NOMO-1 treated with DMSO at 0.1 percent for 48 hours (cell line): ENCODE data around the gene STUM.

Experiments used
- DNase-seq: peaks from one replicate; lab custom pipeline; 2025; ENCODE audit not compliant: unreplicated experiment; lab: John Stamatoyannopoulos, UW

The STUM gene

DNA sequence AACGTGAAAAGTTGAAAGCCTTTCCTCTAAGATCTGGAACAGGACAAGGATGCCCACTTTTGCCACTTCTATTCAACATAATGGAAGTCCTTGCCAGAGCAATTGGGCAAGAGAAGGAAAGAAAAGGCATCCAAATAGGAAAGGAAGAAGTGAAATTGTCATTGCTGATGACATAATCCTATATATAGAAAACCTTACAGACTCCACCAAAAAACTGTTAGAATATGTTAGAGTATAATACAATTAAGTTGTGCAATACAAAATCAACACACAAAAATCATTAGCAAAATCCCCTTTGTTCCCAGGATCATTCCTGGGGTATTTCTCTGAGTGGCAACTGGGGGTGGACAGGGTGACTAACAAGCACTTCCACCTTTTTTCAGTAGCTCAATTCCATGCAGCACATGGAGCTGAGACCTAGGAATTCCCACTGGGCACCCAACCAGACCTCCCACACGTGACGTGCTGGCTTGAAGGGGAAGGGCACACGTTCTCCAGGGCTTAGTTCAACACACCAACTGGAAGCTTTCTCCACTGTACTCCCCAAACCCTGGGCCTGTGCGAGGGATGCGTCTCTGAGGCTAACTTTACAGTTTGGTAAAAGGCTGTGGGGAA, 9.6 kb downstream of the STUM start:
- peak; percentile 4 for DNase-seq

DNA sequence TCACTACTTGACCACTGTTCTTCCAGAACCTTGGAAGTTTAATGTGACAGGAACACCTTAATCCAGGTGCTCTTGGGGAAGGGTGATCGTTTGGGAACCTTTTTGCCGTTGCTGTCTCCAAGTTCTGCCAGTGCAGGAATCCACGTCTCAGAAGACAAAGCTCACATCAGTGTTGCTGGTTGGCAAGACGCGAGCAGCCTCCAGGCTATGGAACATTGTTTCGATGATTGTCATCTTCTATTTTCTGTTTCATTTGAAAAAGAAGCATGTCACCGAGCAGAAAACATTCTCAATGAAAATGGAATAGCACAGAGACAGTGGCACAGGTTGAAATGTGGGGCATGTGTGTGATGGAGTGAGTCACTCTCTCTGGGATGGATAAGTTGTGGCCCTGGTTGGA, 11.7 kb downstream of the STUM start:
- no peak for DNase-seq

DNA sequence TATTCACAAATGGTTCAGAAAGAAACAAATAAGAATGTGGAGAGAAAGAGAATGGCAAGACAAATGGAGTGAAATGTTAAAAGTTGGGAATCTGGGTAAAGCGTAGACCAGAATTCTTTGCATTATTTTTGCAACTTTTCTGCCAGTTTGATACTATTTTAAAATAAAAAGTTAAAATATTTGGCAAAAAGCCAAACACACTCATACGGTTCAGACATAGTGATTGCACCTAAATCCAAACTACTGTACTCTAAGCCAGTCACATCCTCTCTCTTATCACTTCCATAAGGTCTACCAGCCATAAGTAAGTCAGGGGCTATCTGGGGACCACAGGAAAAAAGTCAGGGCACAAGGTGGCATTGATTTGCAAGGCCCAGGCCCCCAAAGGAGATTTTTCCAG, 14.4 kb downstream of the STUM start:
- no peak for DNase-seq

DNA sequence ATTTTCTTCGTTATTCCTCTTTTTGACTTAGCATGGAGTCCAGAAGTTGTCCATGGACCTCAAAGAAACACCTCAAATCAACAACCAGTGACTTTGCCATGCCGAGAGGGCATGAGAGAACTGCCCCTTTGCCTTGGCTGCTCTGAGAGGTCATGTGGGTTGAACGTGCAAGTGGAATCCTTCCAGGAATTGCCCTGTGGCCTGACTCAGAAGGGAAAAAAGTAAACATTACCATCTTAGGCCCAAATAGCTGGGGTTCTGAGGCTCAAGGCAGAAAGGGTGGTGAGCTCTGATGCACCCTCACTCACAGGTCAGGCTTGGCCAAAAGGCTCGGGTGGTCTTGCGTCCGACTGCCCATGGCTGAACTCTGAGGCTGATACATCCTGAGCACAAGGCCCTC, 15.1 kb downstream of the STUM start:
- no peak for DNase-seq

DNA sequence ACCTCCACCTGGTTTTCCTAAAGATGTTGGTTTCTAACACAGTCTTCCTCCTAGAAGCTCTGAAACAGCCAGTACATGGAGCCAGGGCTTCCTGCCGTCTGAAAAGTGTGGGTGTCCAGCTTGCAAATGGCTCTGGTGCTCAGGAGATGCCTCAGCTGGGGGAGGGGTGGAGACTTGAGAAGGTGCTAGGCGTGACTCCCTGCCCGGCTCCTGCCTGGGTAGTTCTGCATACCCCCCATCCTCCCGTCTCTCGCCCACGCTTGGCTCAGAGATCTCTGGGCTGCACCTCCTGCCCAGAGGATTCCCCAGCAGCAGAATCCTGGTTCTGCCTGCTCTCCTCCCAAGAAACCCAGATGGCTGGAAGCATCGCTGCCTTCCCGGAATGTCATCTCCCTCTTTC, 16.9 kb downstream of the STUM start:
- no peak for DNase-seq

DNA sequence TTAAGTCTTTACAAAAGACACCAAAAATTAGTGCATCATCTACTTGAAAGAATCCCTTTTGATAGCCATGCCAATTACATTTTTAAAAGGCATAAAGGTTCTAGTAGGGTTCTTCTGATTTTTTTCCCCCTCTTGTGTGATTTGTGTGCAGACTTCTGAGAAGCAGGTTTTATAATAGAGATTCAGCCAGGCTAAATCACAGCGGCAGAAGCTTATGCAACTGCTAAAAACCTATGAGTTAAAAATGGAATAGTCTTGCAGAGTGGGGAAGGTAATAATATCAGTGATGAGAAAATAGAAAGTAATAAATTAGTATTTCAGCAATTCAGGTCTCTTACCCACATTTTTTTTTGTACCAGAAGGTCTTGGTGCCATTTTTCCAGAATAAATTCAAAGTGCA, 17.7 kb downstream of the STUM start:
- DNase-seq = no peak

DNA sequence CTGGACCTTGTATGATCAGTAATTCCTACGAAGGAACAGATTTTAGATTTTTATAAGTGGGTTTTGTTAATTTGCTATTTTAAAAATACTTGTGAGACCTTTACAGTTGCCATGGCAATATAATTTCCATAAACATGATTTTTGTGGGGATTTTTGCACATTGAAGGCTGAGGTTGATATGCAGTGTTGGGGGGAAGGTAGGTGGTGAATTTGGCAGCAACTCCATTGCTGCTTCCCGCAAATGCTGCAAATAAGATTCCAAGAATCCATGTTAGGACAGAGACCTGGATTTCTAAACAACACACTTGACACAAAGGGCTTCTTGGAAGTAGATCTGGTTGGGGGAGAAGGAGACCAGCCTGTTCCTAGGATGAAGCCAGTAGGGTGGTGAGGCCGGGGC, 18.2 kb downstream of the STUM start:
- no peak for DNase-seq

DNA sequence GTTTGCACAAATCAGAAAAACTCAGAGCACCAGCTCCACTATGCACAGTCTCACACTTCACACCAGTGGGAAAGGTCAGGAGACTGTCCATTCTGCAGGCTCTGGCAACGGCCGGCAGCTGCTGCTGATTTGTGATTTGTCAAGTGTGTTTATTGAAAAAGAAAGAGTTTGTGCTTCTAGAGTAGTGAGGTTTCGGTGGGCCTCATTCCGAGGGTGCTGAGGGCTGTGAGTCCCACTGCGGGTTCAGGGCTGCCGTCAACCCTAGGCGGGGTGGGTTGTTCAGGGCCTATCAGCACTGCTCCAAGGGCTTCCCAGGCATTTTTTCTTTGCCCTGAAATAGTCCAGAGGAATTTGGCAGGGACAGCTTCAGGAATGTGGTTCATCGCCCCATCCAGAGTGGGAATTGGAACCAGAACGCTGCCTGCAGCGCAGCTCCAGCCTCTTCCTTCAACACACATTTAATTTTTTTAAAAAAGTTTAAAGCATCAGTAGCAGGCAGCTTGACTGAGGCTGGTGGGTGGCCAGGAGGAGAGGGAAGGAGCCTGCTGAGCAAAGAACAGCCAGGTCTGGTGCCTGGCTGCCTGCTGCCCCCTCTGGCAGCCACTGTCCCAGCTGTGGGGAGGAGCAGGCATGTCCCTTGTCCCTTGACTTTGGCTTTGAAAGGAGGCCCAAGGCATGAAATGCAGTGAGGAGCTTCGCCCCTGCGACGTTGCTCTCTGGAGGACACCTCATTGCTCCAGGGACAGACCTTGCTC, 19.7 kb downstream of the STUM start:
- DNase-seq = no peak

DNA sequence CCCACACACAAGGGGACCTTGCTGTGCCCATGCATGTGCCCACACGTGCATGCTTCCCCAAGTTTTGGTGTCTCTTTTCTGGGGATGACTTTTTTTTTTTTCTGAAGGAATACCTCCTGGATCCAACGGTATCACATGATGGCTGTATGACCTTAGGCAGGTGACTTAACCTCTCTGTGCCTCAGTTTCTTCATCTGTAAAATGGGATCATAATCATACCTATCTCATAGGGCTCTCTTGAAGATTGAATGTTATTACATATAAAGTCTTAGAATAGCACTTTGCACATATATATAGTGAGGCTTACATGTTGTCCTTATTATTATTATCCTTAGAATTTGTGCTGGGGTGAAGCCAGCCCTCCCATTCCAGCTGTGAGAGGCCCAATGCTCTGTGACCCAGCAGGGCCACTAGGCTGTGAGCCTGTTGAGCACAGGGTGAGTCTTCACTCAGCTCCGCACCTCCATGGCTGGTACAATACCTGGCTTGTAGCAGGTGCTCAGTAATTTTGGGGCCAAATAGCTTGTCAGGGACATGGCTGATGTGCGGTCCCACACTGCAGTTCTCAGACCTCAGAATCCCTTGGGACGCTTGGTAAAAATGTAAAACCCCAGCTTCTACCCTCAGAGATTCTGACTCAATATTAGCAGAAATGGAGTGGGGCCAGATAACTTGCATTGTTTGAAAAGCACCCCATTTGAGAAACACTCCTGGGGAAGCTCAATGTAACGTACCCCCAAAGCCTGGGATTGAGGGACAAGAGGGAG, 20.6 kb downstream of the STUM start:
- no peak for DNase-seq

DNA sequence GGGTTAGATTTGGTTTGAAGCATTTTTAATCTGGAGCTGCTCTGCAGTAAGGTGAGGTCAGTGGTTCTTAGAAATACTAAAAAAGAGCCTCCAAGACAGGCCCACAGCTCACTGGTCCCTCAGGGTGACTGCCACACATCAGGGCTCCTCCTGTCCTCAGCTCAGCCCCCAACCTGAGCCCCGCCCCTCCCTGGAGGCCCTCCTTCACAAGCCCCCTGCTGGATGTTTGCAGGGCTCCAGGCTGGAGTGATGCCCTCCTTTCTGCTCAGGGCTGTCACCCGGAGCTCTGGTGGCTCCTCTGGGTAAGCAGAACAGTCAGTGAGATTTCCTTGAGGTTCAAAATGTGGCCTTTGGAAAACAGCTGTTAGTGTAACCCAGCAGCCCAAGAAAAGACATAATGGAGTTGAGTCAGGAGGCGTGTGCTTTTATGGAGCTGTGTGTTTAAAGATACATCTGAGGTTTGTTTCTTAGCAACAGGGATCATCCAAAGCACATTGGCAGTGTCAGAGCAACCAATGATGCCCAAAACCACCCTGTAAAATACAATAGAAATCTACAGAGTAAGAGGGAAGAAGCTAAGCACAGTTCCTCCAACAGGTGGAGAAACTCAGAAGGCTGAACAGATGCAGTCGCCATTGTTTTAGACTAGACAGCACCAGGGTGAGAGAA, 21.4 kb downstream of the STUM start:
- DNase-seq = no peak

DNA sequence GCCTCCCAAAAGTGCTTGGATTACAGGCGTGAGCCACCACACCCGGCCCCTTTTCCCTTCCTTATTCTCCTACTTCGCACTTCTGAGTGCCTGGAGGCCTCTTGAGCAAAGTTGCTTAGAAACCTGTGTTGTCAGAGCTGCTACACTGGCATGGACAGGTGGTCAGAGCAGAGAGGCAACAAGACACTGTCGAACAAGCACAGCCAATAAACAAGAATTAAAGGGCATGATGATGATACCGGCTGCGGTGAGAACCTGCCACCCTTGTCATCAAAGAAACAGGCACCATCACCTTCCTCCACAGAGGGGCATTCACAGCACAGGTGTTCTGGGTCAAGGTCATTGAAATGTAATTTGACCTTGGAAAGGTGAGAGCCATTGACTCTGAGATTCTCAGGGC, 23.3 kb downstream of the STUM start:
- no peak for DNase-seq

DNA sequence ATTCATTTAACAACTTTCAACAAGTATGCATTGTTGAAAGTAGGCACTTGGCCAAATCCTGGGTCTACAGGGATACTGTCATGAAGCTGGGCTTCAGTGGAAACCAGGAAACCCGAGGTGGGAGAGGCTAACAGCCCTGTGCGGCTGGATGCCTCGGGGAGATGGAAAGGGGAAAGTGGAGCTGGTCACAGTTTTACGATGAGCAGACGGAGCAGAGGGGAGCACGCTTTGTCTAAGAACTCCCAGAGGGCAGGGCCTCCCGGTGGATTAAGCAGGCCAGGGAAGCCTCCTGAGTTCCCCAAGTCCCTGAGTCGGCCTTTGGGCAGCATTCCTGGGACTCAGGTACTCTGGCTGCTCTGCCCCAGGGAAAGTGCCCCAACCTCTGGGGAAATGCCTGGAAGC, 23.8 kb downstream of the STUM start:
- DNase-seq = no peak

DNA sequence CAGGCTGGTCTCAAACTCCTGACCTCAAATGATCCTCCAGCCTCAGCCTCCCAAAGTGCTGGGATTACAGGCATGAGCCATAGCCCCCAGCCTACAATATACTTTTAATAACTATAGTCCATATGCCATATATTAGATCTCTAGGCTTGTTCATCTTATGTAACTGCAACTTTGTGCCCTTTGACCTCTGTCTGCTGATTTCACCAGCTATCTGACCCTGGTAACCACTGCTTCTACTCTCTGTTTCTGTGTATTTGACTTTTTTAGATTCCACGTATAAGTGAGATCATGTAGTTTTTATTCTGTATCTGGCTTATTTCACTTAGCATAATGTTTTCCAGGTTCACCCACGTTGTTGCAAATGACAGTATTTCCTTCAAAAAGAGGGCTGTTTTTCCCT, 25.5 kb downstream of the STUM start:
- DNase-seq = no peak

DNA sequence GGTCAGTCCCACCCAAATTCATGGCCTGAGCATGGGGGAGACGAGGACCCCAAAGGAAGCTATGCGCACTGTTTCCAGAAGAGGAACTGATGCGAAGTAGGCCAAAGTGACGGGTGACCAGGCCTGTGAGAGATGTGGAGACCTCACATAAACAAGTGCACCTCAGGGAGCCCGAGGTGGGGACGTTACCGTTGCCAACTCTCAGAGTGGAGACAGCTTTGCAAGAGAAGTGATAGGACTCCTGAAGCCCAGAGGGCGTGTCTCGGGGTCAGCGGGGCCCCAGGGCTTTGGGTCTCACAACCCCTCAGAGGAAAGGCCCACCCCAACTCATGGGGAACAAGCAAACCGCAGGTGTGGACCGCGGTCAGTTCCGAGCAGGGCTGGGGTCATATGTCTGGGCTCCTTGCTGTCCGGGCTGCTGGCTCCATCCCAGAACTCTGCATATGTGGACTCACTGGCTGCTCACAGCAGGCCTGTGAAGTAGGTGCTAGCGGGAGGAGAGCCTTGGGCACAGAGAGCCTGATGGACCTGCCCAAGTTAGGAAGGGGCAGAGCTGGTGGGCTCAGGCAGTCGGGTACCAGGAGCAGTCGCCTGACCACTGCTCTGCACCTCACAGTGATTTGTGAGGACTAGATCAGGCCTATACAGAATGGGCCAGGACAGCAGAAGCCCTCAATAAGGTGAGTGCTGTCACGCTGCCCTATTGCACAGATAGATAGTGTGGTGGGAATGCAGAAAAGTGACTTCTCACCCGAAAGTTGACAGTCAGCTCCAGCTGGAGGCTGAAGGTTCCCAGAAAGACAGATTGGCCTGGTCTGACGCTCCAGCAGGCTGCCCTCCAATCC, 26.2 kb downstream of the STUM start:
- DNase-seq = no peak

DNA sequence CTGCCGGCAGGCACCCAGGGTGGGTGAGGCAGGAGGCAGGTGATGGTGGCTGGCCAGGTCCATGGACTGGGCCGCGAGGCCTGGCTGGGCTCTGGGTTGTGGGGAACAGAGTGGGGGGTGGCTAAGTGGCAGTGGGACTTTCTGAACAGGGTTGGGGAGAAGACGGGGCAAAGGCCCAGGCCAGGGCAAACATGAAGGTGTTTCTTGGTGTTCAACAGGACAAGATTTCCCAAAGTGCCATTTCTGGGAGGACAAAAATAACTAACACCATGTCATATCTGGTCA, 26.8 kb downstream of the STUM start:
- no peak for DNase-seq

DNA sequence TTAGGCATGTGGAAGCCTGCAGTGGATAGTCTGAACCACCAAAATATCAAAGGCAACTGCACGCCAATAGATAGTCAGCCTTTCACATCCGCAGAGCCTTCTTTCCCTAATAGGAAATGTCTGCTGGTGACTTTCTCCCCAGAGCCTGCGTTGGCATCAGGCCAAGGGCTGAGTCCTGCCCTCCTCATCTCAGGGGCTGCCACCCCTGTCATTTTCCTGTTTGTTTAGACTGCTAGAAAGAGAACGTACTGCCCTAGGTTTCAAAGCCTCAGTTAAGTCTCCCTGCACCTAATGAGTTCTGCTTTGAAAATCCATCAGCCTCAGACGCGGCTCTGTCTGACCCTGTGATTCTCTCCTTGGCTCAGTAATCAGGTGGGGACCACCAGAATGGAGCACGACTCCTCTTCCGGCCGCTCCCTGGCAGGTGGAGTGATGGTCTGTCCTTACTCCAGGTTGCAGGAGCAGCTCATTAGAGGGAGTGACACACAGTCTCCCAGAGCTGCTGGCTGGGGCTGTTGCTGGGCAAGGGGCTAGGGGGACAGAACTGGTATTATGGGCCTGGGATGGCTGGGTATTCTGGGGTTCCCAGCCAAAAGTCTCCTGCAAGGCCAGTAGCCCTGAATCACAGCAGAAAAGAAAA, 27.3 kb downstream of the STUM start:
- DNase-seq = no peak

DNA sequence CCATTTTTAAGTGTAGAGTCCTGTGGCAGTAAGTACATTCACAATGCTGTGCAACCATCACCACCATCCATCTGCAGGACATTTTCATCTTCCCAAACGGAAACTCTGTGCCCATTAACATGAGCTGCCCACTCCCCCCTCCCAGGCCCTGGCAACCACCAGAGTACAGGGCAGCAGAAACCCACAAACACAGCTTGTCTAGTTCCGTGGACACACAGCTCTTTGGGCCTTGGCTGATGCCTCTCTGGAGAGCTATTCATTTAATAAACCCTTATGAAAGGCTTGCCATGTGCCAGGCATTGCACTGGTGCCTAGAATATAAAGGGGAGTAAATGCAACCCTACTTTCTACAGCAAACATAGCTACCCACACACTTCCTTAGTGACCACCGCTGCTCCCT, 28.0 kb downstream of the STUM start:
- DNase-seq = no peak

DNA sequence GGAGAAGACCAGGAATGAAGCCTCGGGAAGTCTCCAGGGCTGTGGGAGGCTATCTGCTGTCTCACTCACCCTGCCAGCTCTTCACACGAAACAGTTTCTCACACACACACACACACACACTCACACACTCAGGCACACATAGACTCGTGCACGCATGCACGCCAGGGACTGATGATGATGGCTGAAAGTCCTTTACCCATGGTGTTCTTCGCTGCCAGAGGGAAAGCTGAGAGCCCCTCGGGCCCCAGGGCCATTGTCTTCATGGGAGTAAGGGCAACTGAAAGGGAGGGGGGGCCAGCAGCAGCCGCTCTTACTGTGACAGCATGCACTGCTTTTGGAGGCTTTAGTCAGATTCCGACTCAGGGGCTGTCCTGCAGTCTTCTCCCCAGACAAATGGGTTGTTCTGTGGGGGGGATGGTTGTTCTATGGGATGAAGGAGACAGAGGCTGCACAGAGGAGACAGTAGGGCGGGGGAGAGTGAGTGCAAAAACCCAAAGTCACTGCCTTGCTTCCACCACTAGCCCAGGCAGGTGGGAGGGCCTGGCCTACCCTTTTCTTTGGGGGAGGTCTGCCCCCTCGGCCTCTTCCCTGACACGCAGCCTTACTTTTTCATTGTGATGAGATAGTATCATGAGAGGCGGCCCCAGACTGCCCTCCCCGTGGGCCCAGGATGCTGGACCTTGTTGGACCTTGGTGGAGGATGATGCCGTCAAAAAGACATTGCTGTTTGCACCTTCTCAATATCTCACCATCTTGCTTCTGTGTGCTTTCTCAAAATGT, 29.0 kb downstream of the STUM start:
- DNase-seq = no peak

DNA sequence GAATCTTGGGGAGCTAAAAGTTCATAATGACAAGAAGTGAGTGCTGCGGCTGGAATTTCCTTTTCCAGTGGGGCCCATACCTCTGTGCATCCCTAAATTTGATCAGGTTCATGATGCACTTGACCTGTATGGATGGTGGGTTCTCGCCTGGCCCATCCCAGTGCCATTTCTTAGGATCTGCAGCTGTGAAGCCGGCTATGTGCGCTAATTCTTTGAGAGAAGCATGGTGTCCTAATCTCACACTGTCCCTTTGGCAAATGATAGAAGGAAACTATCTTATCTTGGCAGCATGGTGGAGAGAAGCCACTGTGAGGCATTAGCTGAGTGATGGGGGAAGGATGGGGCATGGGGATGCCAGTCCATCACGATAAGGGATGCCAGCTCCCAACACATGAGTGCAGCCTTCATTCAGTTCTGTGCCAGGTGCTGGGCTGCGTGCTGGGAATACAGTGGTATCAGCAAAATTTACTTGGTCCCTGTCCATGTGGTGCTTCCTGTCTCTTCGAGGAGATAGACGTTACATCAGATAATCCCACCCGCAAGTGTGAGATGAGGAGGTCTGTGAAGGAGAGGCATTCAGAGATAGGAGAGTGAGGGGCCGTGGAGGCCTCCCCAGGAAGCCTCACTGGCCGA, 30.5 kb downstream of the STUM start:
- DNase-seq = no peak
